SK-N-SH (cell line): Measurements from ENCODE around the gene DHDDS. TPM values are rescaled to one million over a fixed set of nuclear protein-coding genes. Genes with fewer than 3 reads are reported as not detected.

Source experiments
- CTCF ChIA-PET: fragments of 300-600, 350-600 bp; formaldehyde crosslinking; extraction: SDS; loops from one replicate; lab custom pipeline; 2021; lab: Yijun Ruan, JAX
- POLR2A ChIA-PET: fragments of 350-600 bp; sonication (Branson Sonifier 250); formaldehyde crosslinking; extraction: SDS; loops from one replicate; lab custom pipeline; 2020; ENCODE audit warnings: antibody characterized with exemption, inconsistent platforms; lab: Yijun Ruan, JAX
- DNase-seq: peaks from one replicate; pipeline ENCODE4 v3.0.0; 2012
- H2AFZ ChIP-seq: fragments of 200-600 bp; sonication (generic); 2 replicates; pipeline ENCODE4 v1.8.1; 2016; ENCODE audit warnings: antibody characterized with exemption, mild to moderate bottlenecking, low read depth
- H3F3A ChIP-seq: fragments of 200-600 bp; sonication (generic); replicated peaks from 2 replicates; pipeline ENCODE3; 2016; ENCODE audit warnings: antibody characterized with exemption, mild to moderate bottlenecking; ENCODE audit not compliant: insufficient read depth
- H3K27ac ChIP-seq, 2 experiments: fragments of 200-500 bp in 1 of 2; fragments of 200-600 bp in 1 of 2; sonication (Bioruptor generic) in 1 of 2; sonication (generic), shearing (Covaris generic) in 1 of 2; 2 replicates each; pipeline versions ENCODE4 v1.5.1 to v1.6.1; 2014 to 2016; ENCODE audit warnings: low read depth in 2 of 2, inconsistent platforms in 1 of 2, low read length in 1 of 2, mild to moderate bottlenecking in 1 of 2, mixed read lengths in 1 of 2
- H3K27me3 ChIP-seq: fragments of 200-600 bp; sonication (generic), shearing (Covaris generic); 2 replicates; pipeline ENCODE4 v1.6.1; 2016; ENCODE audit warnings: mixed run types; ENCODE audit not compliant: insufficient read depth
- H3K36me3 ChIP-seq, 2 experiments: fragments of 200-500 bp in 1 of 2; fragments of 200-600 bp in 1 of 2; sonication (Bioruptor generic) in 1 of 2; sonication (generic) in 1 of 2; replicated peaks in 1 of 2; 2 replicates each; pipeline versions ENCODE3 to v1.5.1; 2014 to 2016; ENCODE audit warnings: low read length in 1 of 2, mild to moderate bottlenecking in 1 of 2; ENCODE audit not compliant: insufficient read depth in 2 of 2, control insufficient read depth in 1 of 2
- H3K4me1 ChIP-seq, 2 experiments: fragments of 200-500 bp in 1 of 2; fragments of 200-600 bp in 1 of 2; sonication (Bioruptor generic) in 1 of 2; sonication (generic), shearing (Covaris generic) in 1 of 2; 2 replicates each; pipeline versions ENCODE4 v1.5.1 to v1.6.1; 2014 to 2016; ENCODE audit warnings: low read depth in 1 of 2, low read length in 1 of 2, mixed run types in 1 of 2; ENCODE audit not compliant: insufficient read depth in 2 of 2, control insufficient read depth in 1 of 2
- H3K4me2 ChIP-seq: fragments of 200-600 bp; sonication (generic), shearing (Covaris generic); 2 replicates; pipeline ENCODE4 v1.6.1; 2017; ENCODE audit warnings: mixed run types
- H3K4me3 ChIP-seq, 2 experiments: fragments of 200-500 bp in 1 of 2; fragments of 200-600 bp in 1 of 2; sonication (Bioruptor generic) in 1 of 2; sonication (generic), shearing (Covaris generic) in 1 of 2; 2 replicates each; pipeline versions ENCODE4 v1.5.1 to v1.8.1; 2014 to 2016; ENCODE audit warnings: low read depth in 2 of 2, inconsistent platforms in 1 of 2, low read length in 1 of 2, mild to moderate bottlenecking in 1 of 2, mixed read lengths in 1 of 2, moderate library complexity in 1 of 2
- H3K79me2 ChIP-seq: fragments of 200-600 bp; sonication (generic); 2 replicates; pipeline ENCODE4 v1.8.1; 2017; ENCODE audit warnings: mild to moderate bottlenecking; ENCODE audit not compliant: insufficient read depth
- H3K9ac ChIP-seq: fragments of 200-600 bp; sonication (generic); 2 replicates; pipeline ENCODE4 v1.6.1; 2017; ENCODE audit warnings: mixed run types
- H3K9me2 ChIP-seq: fragments of 200-600 bp; sonication (generic); 2 replicates; pipeline ENCODE4 v1.6.1; 2017; ENCODE audit warnings: mixed run types
- H3K9me3 ChIP-seq: fragments of 200-600 bp; sonication (generic); 2 replicates; pipeline ENCODE4 v1.6.1; 2017; ENCODE audit warnings: mixed run types, mild to moderate bottlenecking, moderate library complexity
- H4K20me1 ChIP-seq: fragments of 200-600 bp; sonication (generic); 2 replicates; pipeline ENCODE4 v1.6.1; 2017; ENCODE audit warnings: mild to moderate bottlenecking, mixed run types; ENCODE audit not compliant: insufficient read depth
- ELF1 ChIP-seq: IDR thresholded peaks from 2 replicates; pipeline ENCODE4 v1.4.0; 2012
- EP300 ChIP-seq, 2 experiments: IDR thresholded peaks; 2 replicates each; pipeline versions ENCODE4 v1.4.0 to v1.6.1; 2012; ENCODE audit warnings: borderline replicate concordance in 1 of 2, low read depth in 1 of 2, low read length in 1 of 2
- EZH2phosphoT487 ChIP-seq: fragments of 200-600 bp; sonication (generic); IDR thresholded peaks from 2 replicates; pipeline ENCODE4 v1.6.1; 2017; ENCODE audit warnings: low read depth, mixed run types, mild to moderate bottlenecking, antibody characterized with exemption, moderate library complexity, borderline replicate concordance
- FOSL2 ChIP-seq: IDR thresholded peaks from 2 replicates; pipeline ENCODE4 v1.4.0; 2012; ENCODE audit warnings: low read depth, mild to moderate bottlenecking, moderate library complexity, borderline replicate concordance
- FOXJ3 ChIP-seq: sonication (generic); formaldehyde crosslinking; IDR thresholded peaks from 2 replicates; pipeline ENCODE4 v1.5.1; 2020; ENCODE audit warnings: mild to moderate bottlenecking, missing genetic modification reagents
- FOXM1 ChIP-seq: IDR thresholded peaks from 2 replicates; pipeline ENCODE4 v1.4.0; 2012; ENCODE audit warnings: low read depth, mild to moderate bottlenecking
- GABPA ChIP-seq: IDR thresholded peaks from 2 replicates; pipeline ENCODE4 v1.4.0; 2012; ENCODE audit warnings: low read depth, mild to moderate bottlenecking
- IRF3 ChIP-seq: fragments of 150-350 bp; IDR thresholded peaks from 2 replicates; pipeline ENCODE4 v1.6.1; 2016; ENCODE audit warnings: mild to moderate bottlenecking, low read depth, low read length
- MAX ChIP-seq: IDR thresholded peaks from 2 replicates; pipeline ENCODE4 v1.4.0; 2012; ENCODE audit warnings: low read depth
- MXI1 ChIP-seq: IDR thresholded peaks from 2 replicates; pipeline ENCODE4 v1.6.1; 2012; ENCODE audit warnings: mild to moderate bottlenecking, low read depth, low read length, improper control_type of control experiment
- NFIC ChIP-seq: IDR thresholded peaks from 2 replicates; pipeline ENCODE4 v1.4.0; 2012; ENCODE audit warnings: borderline replicate concordance
- NRF1 ChIP-seq: IDR thresholded peaks from 2 replicates; pipeline ENCODE4 v1.6.1; 2012; ENCODE audit warnings: low read depth, mild to moderate bottlenecking, low read length
- PBX3 ChIP-seq: IDR thresholded peaks from 2 replicates; pipeline ENCODE4; 2012
- POLR2AphosphoS5 ChIP-seq: IDR thresholded peaks from 2 replicates; pipeline ENCODE4 v1.6.1; 2012; ENCODE audit warnings: low read depth, low read length
- RCOR1 ChIP-seq: fragments of 150-350 bp; IDR thresholded peaks from 2 replicates; pipeline ENCODE4 v1.6.1; 2017; ENCODE audit warnings: antibody characterized with exemption, low read length
- RFX5 ChIP-seq: IDR thresholded peaks from 2 replicates; pipeline ENCODE4 v1.6.1; 2012; ENCODE audit warnings: mild to moderate bottlenecking, improper control_type of control experiment, low read length
- RXRA ChIP-seq: IDR thresholded peaks from 2 replicates; pipeline ENCODE4 v1.4.0; 2012; ENCODE audit warnings: low read depth, mild to moderate bottlenecking, borderline replicate concordance
- SMC3 ChIP-seq: IDR thresholded peaks from 2 replicates; pipeline ENCODE4 v1.6.1; 2012; ENCODE audit warnings: low read depth, low read length, improper control_type of control experiment
- TAF1 ChIP-seq: IDR thresholded peaks from 2 replicates; pipeline ENCODE4 v1.6.1; 2012; ENCODE audit warnings: low read depth, mild to moderate bottlenecking, low read length, moderate library complexity, borderline replicate concordance
- TCF12 ChIP-seq: IDR thresholded peaks from 2 replicates; pipeline ENCODE4 v1.4.0; 2012
- TEAD4 ChIP-seq: IDR thresholded peaks from 2 replicates; pipeline ENCODE4 v1.4.0; 2012; ENCODE audit warnings: mild to moderate bottlenecking, borderline replicate concordance; ENCODE audit not compliant: insufficient read depth
- USF1 ChIP-seq: IDR thresholded peaks from 2 replicates; pipeline ENCODE4 v1.4.0; 2012; ENCODE audit warnings: low read depth, borderline replicate concordance
- USF2 ChIP-seq: fragments of 150-350 bp; IDR thresholded peaks from 2 replicates; pipeline ENCODE4 v1.6.1; 2017; ENCODE audit warnings: antibody characterized with exemption, low read length, low read depth, borderline replicate concordance
- YY1 ChIP-seq: IDR thresholded peaks from 2 replicates; pipeline ENCODE4 v1.4.0; 2012; ENCODE audit warnings: low read depth, mild to moderate bottlenecking
- ZBTB33 ChIP-seq: IDR thresholded peaks from 2 replicates; pipeline ENCODE4 v1.4.0; 2012; ENCODE audit warnings: low read depth, borderline replicate concordance
- WGBS: methylation state at CpG from one replicate; pipeline ENCODE4 v1.1.6; 2017; ENCODE audit warnings: low lambda C conversion rate; 5-methylcytosine and 5-hydroxymethylcytosine counted together
- polyA plus RNA-seq, 3 experiments: library from polyadenylated mRNA; depleted of rRNA; stranded (reverse); fragments of >200 nt; gene quantifications; 2 replicates each; pipeline ENCODE4 v1.2.3, GENCODE V29; 2012

The DHDDS gene
- polyA plus RNA-seq, 1 of the 3 experiments (the other 2 are of a cell fraction) = 25.0 TPM

GRCh38 chr1:26483980-26484379 is 51.9 kb downstream of the DHDDS start (continued):
- TF ChIP-seq NFIC = no peak
- TF ChIP-seq TCF12 = no peak
- TF ChIP-seq FOXM1 = no peak
- TF ChIP-seq FOSL2 = no peak
- no peak for TF ChIP-seq PBX3
- no peak for TF ChIP-seq ELF1
- no peak for TF ChIP-seq SMC3
- TF ChIP-seq RXRA = no peak
- TF ChIP-seq RCOR1 = no peak
- TF ChIP-seq GABPA = no peak
- TF ChIP-seq FOXJ3 = no peak

GRCh38 chr1:26490155-26490554 is 58.0 kb downstream of the DHDDS start:
- no peaks in the 10 kb centered on the region for H3K4me1 ChIP-seq
- H3F3A ChIP-seq = no peaks in the 10 kb centered on the region
- no peak overlapping the region for H3K27ac ChIP-seq
- no peaks in the 10 kb centered on the region for H3K27me3 ChIP-seq
- H3K9ac ChIP-seq = no peak overlapping the region
- H3K36me3 ChIP-seq = no peaks in the 10 kb centered on the region
- H3K79me2 ChIP-seq = no peaks in the 10 kb centered on the region
- H2AFZ ChIP-seq = no peak overlapping the region
- H3K4me3 ChIP-seq = no peak overlapping the region
- 100% methylated on average over 4 of the region's 4 CpGs for WGBS
- ChIA-PET POLR2A (interaction anchor here (2.0 kb wide), 1 partner anchor 10 kb away, joined by 9 read pairs; no protein-coding TSS in a partner anchor), CTCF (interaction anchor here (0.9 to 3.7 kb wide), 3 partner anchors 10 to 109 kb away, joined by 3 to 30 read pairs (median 3); no protein-coding TSS in a partner anchor)
- no peak for DNase-seq
- H3K9me2 ChIP-seq = no peaks in the 10 kb centered on the region
- H4K20me1 ChIP-seq = no peaks in the 10 kb centered on the region
- H3K4me2 ChIP-seq = no peak overlapping the region
- H3K9me3 ChIP-seq = no peaks in the 10 kb centered on the region
- TF ChIP-seq RCOR1 (no peak), USF2 (no peak), TEAD4 (no peak), IRF3 (no peak), YY1 (no peak), TAF1 (no peak), RXRA (no peak), ZBTB33 (no peak), NRF1 (no peak), PBX3 (no peak), FOXJ3 (no peak), RFX5 (no peak), MAX (no peak), SMC3 (no peak), EP300 (IDR thresholded peaks at IDR 0.05; ENCODE audit: borderline replicate concordance in 1 of 2, low read depth in 1 of 2, low read length in 1 of 2) (no peak), POLR2AphosphoS5 (no peak), USF1 (no peak), MXI1 (no peak), EZH2phosphoT487 (no peak)
